HG02981 (cell line): ENCODE measurements around the gene INHBE.
A peak's percentile ranks its signal among the peaks of the same experiment; 100 is the strongest.
"Not testable (repeated sequence)": the region's sequence is repeated elsewhere in the genome, so short reads cannot be mapped to it uniquely, and the experiment has no call there.

Experiments used
- ATAC-seq: cut with Tn5 transposase; IDR thresholded peaks from one replicate; pipeline ENCODE4 v1.9.1; 2021; ENCODE audit warnings: mild to moderate bottlenecking, moderate library complexity; ENCODE audit not compliant: unreplicated experiment

INHBE gene

GRCh38 chr12:57439762-57440266 lies 15.3 kb upstream of the INHBE start:
- no peak for ATAC-seq

GRCh38 chr12:57441393-57441792 lies 13.7 kb upstream of the INHBE start:
- not testable (repeated sequence) for ATAC-seq

GRCh38 chr12:57441846-57442427 lies 13.2 kb upstream of the INHBE start:
- no peak for ATAC-seq

- ATAC-seq, result not testable (repeated sequence)
These were observed 10.8 kb upstream of the INHBE start for GRCh38 chr12:57444337-57444736.

GRCh38 chr12:57444744-57445143 lies 10.4 kb upstream of the INHBE start:
- no peak for ATAC-seq

DNA sequence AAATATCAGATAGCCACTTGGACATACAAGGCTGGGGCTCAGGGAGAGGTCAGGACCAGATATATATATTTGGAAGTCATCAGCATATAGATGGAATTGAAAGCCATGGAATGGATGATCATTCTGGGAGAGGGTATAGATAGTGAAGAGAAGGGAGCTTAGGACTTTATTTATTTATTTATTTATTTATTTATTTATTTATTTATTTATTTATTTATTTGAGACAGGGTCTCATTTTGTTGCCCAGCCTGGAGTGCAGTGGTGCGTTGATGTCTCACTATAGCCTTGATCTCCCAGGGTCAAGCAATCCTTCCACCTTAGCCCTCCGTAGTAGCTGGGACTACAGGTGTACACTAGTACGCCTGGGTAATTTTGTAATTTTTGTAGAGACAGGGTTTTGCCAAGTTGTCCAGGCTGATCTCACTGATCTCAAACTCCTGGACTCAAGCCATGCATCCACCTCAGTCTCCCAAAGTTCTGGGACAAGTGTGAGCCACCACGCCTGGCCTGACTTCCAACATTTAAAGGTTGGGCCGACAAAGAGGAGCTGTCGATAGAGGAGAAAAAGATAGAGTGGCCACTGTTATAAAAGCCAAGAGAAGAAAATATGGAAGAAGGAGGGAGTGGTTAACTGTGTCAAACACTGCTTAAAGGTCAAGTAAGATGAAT lies 8.7 kb upstream of the INHBE start:
- ATAC-seq, result no peak

- ATAC-seq, result no peak
These were observed 6.4 kb upstream of the INHBE start for GRCh38 chr12:57448669-57449068.

DNA sequence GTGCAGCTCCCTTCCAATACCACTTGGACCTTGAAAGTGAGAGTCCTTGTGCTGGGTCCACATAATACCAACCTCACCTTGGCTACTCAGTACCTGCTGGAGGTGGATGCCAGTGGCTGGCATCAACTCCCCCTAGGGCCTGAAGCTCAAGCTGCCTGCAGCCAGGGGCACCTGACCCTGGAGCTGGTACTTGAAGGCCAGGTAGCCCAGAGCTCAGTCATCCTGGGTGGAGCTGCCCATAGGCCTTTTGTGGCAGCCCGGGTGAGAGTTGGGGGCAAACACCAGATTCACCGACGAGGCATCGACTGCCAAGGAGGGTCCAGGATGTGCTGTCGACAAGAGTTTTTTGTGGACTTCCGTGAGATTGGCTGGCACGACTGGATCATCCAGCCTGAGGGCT lies 5.7 kb upstream of the INHBE start:
- no peak for ATAC-seq

DNA sequence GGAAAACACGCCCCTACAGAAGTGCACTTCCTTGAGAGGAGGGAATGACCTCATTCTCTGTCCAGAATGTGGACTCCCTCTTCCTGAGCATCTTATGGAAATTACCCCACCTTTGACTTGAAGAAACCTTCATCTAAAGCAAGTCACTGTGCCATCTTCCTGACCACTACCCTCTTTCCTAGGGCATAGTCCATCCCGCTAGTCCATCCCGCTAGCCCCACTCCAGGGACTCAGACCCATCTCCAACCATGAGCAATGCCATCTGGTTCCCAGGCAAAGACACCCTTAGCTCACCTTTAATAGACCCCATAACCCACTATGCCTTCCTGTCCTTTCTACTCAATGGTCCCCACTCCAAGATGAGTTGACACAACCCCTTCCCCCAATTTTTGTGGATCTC lies 5.0 kb upstream of the INHBE start:
- no peak for ATAC-seq

DNA sequence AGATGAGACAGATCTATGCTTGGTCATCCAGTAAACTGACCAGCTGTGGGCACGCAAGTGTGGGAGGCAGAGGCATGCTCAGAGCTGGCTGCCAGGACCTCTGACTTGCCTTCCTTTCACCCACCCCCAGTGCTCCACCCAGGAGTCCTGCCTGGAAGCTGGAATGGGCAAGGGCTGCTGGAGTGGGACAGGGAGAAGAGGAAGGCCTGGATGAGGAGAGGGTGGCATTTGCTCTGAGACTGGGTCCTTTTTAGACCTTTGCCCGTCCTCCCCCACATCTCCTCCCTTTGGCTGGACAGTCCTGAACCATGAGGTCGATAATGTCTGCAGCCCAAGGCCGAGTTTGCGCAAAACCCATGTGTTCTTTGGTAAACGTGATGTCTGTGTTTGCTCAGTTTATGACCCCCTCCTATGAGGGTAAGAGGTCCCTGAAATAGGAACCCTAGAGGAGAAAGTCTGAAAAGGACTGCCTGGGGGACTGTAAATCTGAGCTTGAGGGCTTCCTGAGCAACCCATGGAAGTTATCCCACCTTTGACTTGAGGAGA lies 3.8 kb upstream of the INHBE start:
- ATAC-seq, result no peak

GRCh38 chr12:57452181-57452936 lies 2.7 kb upstream of the INHBE start:
- ATAC-seq, result no peak

GRCh38 chr12:57452937-57453509 lies 2.1 kb upstream of the INHBE start:
- no peak for ATAC-seq

- ATAC-seq, result no peak
These were observed 918 bp upstream of the INHBE start for GRCh38 chr12:57454213-57454565.

- ATAC-seq, result no peak
These were observed 452 bp downstream of the INHBE start for GRCh38 chr12:57455374-57456144.

DNA sequence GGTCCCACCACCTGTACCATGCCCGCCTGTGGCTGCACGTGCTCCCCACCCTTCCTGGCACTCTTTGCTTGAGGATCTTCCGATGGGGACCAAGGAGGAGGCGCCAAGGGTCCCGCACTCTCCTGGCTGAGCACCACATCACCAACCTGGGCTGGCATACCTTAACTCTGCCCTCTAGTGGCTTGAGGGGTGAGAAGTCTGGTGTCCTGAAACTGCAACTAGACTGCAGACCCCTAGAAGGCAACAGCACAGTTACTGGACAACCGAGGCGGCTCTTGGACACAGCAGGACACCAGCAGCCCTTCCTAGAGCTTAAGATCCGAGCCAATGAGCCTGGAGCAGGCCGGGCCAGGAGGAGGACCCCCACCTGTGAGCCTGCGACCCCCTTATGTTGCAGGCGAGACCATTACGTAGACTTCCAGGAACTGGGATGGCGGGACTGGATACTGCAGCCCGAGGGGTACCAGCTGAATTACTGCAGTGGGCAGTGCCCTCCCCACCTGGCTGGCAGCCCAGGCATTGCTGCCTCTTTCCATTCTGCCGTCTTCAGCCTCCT lies 1.1 kb downstream of the INHBE start:
- no peak for ATAC-seq

DNA sequence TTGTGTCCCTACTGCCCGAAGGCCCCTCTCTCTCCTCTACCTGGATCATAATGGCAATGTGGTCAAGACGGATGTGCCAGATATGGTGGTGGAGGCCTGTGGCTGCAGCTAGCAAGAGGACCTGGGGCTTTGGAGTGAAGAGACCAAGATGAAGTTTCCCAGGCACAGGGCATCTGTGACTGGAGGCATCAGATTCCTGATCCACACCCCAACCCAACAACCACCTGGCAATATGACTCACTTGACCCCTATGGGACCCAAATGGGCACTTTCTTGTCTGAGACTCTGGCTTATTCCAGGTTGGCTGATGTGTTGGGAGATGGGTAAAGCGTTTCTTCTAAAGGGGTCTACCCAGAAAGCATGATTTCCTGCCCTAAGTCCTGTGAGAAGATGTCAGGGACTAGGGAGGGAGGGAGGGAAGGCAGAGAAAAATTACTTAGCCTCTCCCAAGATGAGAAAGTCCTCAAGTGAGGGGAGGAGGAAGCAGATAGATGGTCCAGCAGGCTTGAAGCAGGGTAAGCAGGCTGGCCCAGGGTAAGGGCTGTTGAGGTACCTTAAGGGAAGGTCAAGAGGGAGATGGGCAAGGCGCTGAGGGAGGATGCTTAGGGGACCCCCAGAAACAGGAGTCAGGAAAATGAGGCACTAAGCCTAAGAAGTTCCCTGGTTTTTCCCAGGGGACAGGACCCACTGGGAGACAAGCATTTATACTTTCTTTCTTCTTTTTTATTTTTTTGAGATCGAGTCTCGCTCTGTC lies 1.8 kb downstream of the INHBE start:
- ATAC-seq, result no peak

GRCh38 chr12:57458665-57459054 lies 3.6 kb downstream of the INHBE start:
- no peak for ATAC-seq

- ATAC-seq, result peak; percentile 50
These were observed 4.1 kb downstream of the INHBE start for GRCh38 chr12:57459055-57459749.
